ENCODE measurements around the gene CD151. TPM values are rescaled to one million over a fixed set of nuclear protein-coding genes. Genes with fewer than 3 reads are reported as not detected.

Gene CD151
- total RNA-seq, 2 experiments from 2014 or later, result 45.9 to 46.5 TPM

DNA sequence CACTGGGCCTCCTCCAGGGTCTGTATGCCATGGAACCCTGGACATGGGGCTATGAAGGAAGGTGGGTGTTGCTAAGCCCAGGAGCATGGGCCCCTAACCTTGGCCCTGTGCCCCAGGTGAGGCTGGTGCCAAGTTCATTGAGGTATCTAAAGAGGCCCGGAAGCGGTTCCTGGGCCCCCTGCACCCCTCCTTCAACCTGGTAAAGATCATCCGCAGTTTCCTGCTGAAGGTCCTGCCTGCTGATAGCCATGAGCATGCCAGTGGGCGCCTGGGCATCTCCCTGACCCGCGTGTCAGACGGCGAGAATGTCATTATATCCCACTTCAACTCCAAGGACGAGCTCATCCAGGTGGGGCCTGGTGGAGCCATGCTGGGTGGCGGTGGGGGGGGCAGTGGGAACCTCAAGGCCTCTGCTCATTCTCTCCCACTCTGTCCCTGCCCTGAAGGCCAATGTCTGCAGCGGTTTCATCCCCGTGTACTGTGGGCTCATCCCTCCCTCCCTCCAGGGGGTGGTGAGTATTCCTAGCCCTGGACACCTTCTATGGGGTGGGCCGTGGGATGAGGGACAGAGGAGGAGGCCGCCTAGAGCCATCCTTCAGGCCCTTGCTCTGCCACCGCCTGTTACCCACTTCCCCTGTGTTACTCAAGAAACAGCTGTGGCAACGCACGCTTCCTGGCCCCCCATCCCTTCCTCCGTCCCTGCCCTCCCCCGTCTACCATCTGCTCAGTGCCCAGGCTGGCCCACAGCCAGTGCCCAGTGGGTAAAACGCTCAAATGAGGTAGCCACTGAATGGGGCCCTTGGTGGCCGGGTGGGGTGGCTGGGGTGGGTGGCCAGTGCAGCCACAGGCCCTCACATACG lies 11.0 kb upstream of the CD151 start:
- Mint-ChIP-seq H3K27ac (no peak overlapping the region), H3K9me3 (no peaks in the 10 kb centered on the region), H3K4me3 (peak overlapping the region; percentile 73), H3K4me1 (ENCODE audit: low read depth) (peaks cover 16% of the 10 kb centered on the region), H3K36me3 (ENCODE audit: low read depth) (peaks cover 13% of the 10 kb centered on the region), H3K27me3 (peaks cover 2% of the 10 kb centered on the region)
- ChIA-PET POLR2A (interaction anchor here (1.2 to 15.6 kb wide), 4 partner anchors 9 to 13 kb away, joined by 4 to 273 read pairs (median 6); partner anchors contain the start of genes CD151, CRACR2B, POLR2L and TSPAN4), CTCF (no interaction called here)
- DNase-seq (no peak), ATAC-seq (no peak)
- intact Hi-C loops (cut with micrococcal nuclease), result no loop called here
- TF ChIP-seq, protein P1, sequence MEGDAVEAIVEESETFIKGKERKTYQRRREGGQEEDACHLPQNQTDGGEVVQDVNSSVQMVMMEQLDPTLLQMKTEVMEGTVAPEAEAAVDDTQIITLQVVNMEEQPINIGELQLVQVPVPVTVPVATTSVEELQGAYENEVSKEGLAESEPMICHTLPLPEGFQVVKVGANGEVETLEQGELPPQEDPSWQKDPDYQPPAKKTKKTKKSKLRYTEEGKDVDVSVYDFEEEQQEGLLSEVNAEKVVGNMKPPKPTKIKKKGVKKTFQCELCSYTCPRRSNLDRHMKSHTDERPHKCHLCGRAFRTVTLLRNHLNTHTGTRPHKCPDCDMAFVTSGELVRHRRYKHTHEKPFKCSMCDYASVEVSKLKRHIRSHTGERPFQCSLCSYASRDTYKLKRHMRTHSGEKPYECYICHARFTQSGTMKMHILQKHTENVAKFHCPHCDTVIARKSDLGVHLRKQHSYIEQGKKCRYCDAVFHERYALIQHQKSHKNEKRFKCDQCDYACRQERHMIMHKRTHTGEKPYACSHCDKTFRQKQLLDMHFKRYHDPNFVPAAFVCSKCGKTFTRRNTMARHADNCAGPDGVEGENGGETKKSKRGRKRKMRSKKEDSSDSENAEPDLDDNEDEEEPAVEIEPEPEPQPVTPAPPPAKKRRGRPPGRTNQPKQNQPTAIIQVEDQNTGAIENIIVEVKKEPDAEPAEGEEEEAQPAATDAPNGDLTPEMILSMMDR (IDR thresholded peaks at IDR 0.05), result no peak

DNA sequence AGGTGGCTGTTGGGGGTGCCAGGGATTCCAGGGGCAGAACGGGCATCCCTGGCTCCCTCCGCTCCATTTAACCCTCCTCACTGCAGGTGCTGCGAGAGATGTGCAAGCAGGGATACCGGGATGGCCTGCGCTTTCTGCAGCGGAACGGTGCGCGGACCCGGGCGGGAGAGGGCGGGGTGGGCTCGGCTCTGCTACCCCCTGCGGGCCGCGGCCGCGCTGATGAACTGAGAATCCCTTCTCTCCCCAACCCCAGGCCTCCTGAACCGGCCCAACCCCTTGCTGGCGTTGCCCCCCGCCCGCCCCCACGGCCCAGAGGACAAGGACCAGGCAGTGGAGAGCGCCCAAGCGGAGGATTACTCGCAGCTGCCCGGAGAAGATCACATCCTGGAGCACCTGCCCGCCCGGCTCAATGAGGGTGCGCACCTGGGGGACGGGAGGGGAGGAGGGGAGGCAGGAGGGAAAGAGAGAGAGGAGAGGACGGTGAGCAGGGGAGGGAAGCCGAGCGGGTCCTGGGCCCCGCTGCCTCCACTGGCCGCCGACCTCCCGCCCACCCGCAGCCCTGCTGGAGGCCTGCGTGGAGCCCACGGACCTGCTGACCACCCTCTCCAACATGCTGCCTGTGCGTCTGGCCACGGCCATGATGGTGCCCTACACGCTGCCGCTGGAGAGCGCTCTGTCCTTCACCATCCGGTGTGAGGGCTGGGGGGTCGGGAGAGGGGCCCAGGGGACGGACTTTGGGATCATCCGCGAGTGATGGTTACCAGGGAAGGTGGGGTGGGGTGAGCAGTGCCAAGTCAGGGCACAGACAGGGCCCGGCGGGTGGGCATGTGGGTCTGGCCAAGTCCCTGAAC lies 9.1 kb upstream of the CD151 start:
- H3K4me3 Mint-ChIP-seq, result no peak overlapping the region
- peaks cover 14% of the 10 kb centered on the region for H3K27me3 Mint-ChIP-seq
- DNase-seq (no peak), ATAC-seq (no peak)
- ChIA-PET CTCF (no interaction called here), POLR2A (interaction anchor here (9.3 to 21.1 kb wide), 3 partner anchors 8 to 18 kb away, joined by 81 to 273 read pairs (median 273); partner anchors contain the start of genes CD151, CRACR2B, PNPLA2 and POLR2L)
- peaks cover 13% of the 10 kb centered on the region for H3K36me3 Mint-ChIP-seq (ENCODE audit: low read depth)
- intact Hi-C loops (cut with micrococcal nuclease), result no loop called here
- H3K9me3 Mint-ChIP-seq, result no peaks in the 10 kb centered on the region
- peaks cover 27% of the 10 kb centered on the region for H3K4me1 Mint-ChIP-seq (ENCODE audit: low read depth)
- H3K27ac Mint-ChIP-seq, result no peak overlapping the region
- TF ChIP-seq, protein P1 (IDR thresholded peaks at IDR 0.05), result no peak

DNA sequence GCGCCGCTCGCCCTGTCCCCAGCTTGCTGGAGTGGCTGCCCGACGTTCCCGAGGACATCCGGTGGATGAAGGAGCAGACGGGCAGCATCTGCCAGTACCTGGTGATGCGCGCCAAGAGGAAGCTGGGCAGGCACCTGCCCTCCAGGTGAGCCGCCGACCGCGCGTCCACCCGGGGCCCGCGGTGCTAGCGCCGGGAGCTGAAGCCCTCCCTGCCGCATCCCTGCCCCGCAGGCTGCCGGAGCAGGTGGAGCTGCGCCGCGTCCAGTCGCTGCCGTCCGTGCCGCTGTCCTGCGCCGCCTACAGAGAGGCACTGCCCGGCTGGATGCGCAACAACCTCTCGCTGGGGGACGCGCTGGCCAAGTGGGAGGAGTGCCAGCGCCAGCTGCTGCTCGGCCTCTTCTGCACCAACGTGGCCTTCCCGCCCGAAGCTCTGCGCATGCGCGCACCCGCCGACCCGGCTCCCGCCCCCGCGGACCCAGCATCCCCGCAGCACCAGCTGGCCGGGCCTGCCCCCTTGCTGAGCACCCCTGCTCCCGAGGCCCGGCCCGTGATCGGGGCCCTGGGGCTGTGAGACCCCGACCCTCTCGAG lies 8.4 kb upstream of the CD151 start:
- POLR2A ChIA-PET, result interaction anchor here (1.1 to 21.1 kb wide), 5 partner anchors 9 to 18 kb away, joined by 3 to 273 read pairs (median 6); partner anchors contain the start of genes PNPLA2, POLR2L, RPLP2 and TSPAN4
- TF ChIP-seq, protein P1 (IDR thresholded peaks at IDR 0.05), result no peak
- no peak for DNase-seq
- CTCF ChIA-PET, result no interaction called here
- H3K9me3 Mint-ChIP-seq, result no peaks in the 10 kb centered on the region
- no peak overlapping the region for H3K27ac Mint-ChIP-seq
- peaks cover 32% of the 10 kb centered on the region for H3K4me1 Mint-ChIP-seq (ENCODE audit: low read depth)
- H3K4me3 Mint-ChIP-seq, result no peak overlapping the region
- H3K27me3 Mint-ChIP-seq, result peaks cover 21% of the 10 kb centered on the region
- no peak for ATAC-seq
- intact Hi-C loops (cut with micrococcal nuclease), result no loop called here
- peaks cover 13% of the 10 kb centered on the region for H3K36me3 Mint-ChIP-seq (ENCODE audit: low read depth)

DNA sequence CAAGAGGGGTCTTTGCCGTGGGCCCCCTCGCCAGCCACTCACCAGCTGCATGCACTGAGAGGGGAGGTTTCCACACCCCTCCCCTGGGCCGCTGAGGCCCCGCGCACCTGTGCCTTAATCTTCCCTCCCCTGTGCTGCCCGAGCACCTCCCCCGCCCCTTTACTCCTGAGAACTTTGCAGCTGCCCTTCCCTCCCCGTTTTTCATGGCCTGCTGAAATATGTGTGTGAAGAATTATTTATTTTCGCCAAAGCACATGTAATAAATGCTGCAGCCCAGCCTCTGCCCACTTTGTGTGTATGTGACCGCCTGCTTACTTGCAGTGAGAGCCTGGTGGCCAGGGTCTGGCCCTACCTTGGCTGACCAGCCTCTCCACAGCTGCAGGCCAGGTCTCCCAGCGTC lies 7.8 kb upstream of the CD151 start:
- intact Hi-C loops (cut with micrococcal nuclease), result no loop called here
- H3K27ac Mint-ChIP-seq, result no peak overlapping the region
- peaks cover 38% of the 10 kb centered on the region for H3K4me1 Mint-ChIP-seq (ENCODE audit: low read depth)
- no peak overlapping the region for H3K4me3 Mint-ChIP-seq
- peaks cover 27% of the 10 kb centered on the region for H3K27me3 Mint-ChIP-seq
- DNase-seq (no peak), ATAC-seq (no peak)
- CTCF ChIA-PET, result no interaction called here
- H3K36me3 Mint-ChIP-seq (ENCODE audit: low read depth), result peaks cover 13% of the 10 kb centered on the region
- no peaks in the 10 kb centered on the region for H3K9me3 Mint-ChIP-seq
- TF ChIP-seq, protein P1 (IDR thresholded peaks at IDR 0.05), result no peak
- POLR2A ChIA-PET, result interaction anchor here (1.1 to 21.1 kb wide), 5 partner anchors 9 to 18 kb away, joined by 3 to 273 read pairs (median 6); partner anchors contain the start of genes PNPLA2, POLR2L, RPLP2 and TSPAN4
